H1 (cell line): ENCODE results near the gene CLDN7. TPM values are rescaled to one million over a fixed set of nuclear protein-coding genes. Genes with fewer than 3 reads are reported as not detected.

Experiments used
- ASH2L ChIP-seq: fragments of 200-600, 300-600 bp; sonication (generic); IDR thresholded peaks from one replicate; pipeline ENCODE4 v1.7.1; 2017; ENCODE audit warnings: low read length
- BACH1 ChIP-seq: IDR thresholded peaks from 2 replicates; pipeline ENCODE4 v1.6.1; 2012; ENCODE audit warnings: low read length, improper control_type of control experiment
- CBX8 ChIP-seq: fragments of 300-800, 300-1000 bp; sonication (generic); IDR thresholded peaks from 2 replicates; pipeline ENCODE4 v1.7.1; 2016; ENCODE audit warnings: low read depth, low read length, borderline replicate concordance
- CEBPB ChIP-seq: IDR thresholded peaks from 2 replicates; pipeline ENCODE4 v1.6.1; 2012; ENCODE audit warnings: low read depth, low read length
- CHD1 ChIP-seq: IDR thresholded peaks from 2 replicates; pipeline ENCODE4 v1.6.1; 2012; ENCODE audit warnings: low read depth, low read length, improper control_type of control experiment
- CHD2 ChIP-seq: IDR thresholded peaks from 2 replicates; pipeline ENCODE4 v1.6.1; 2012; ENCODE audit warnings: low read length, improper control_type of control experiment
- EGR1 ChIP-seq: IDR thresholded peaks from 2 replicates; pipeline ENCODE4 v1.6.1; 2011; ENCODE audit warnings: low read depth, low read length, borderline replicate concordance
- EP300 ChIP-seq, 2 experiments: IDR thresholded peaks; 1 replicate in 1 of 2; 2 replicates in 1 of 2; pipeline ENCODE4 v1.6.1; 2011 to 2012; ENCODE audit warnings: low read depth in 2 of 2, low read length in 2 of 2, mild to moderate bottlenecking in 2 of 2, borderline replicate concordance in 1 of 2, inconsistent platforms in 1 of 2, moderate library complexity in 1 of 2
- JUN ChIP-seq: IDR thresholded peaks from 2 replicates; pipeline ENCODE4 v1.6.1; 2011; ENCODE audit warnings: low read depth, mild to moderate bottlenecking, improper control_type of control experiment, low read length
- POU5F1 ChIP-seq: IDR thresholded peaks from 2 replicates; pipeline ENCODE4 v1.6.1; 2011; ENCODE audit warnings: low read depth, mild to moderate bottlenecking, low read length, moderate library complexity
- RAD21 ChIP-seq, 2 experiments: IDR thresholded peaks in 1 of 2; conservative IDR thresholded peaks in 1 of 2; 2 replicates each; pipeline ENCODE4 v1.6.1; 2011; ENCODE audit warnings: low read depth in 2 of 2, low read length in 2 of 2, improper control_type of control experiment in 1 of 2, inconsistent platforms in 1 of 2, mild to moderate bottlenecking in 1 of 2, moderate library complexity in 1 of 2
- RBBP5 ChIP-seq: IDR thresholded peaks from 2 replicates; pipeline ENCODE4 v1.7.1; 2012; ENCODE audit warnings: low read depth, mild to moderate bottlenecking, inconsistent platforms, low read length, moderate library complexity, borderline replicate concordance
- RNF2 ChIP-seq: fragments of 200-900, 300-1000 bp; sonication (generic); IDR thresholded peaks from 2 replicates; pipeline ENCODE4 v1.7.1; 2016; ENCODE audit warnings: borderline replicate concordance, low read depth, mild to moderate bottlenecking, antibody characterized with exemption, low read length; ENCODE audit not compliant: poor library complexity, severe bottlenecking; ENCODE audit errors: missing control alignments
- TCF12 ChIP-seq: IDR thresholded peaks from 2 replicates; pipeline ENCODE4 v1.6.1; 2011; ENCODE audit warnings: low read depth, mild to moderate bottlenecking, low read length
- TEAD4 ChIP-seq: IDR thresholded peaks from 2 replicates; pipeline ENCODE4 v1.6.1; 2012; ENCODE audit warnings: low read depth, low read length, inconsistent platforms, mixed read lengths
- YY1 ChIP-seq: IDR thresholded peaks from 2 replicates; pipeline ENCODE4 v1.6.1; 2011; ENCODE audit warnings: low read depth, mild to moderate bottlenecking, low read length
- polyA plus RNA-seq, 7 experiments: library from polyadenylated mRNA; depleted of rRNA in 3 of 7; stranded (reverse) in 5 of 7; unstranded in 2 of 7; fragments of >200 nt in 5 of 7; fragments of 200-250 nt in 2 of 7; gene quantifications; 1 replicate in 5 of 7; 2 replicates in 1 of 7; 4 replicates in 1 of 7; pipeline versions ENCODE4 v1.2.1 to v1.2.3, GENCODE V29; 2011 to 2013; ENCODE audit warnings: missing spikeins in 2 of 7, mixed read lengths in 2 of 7
- total RNA-seq: library from RNA; stranded (reverse); fragmentation: NEBNext Ultra II Directional; extraction: Animal tissue kit (Norgen Biotek cat#: 25700); gene quantifications from 2 replicates; pipeline ENCODE4 v1.2.1, GENCODE V29; 2021
- TF ChIP-seq, protein P1 (sequence below): IDR thresholded peaks from 2 replicates; pipeline ENCODE4 v1.6.1; 2012; ENCODE audit warnings: inconsistent platforms
- TF ChIP-seq, protein P2 (sequence below): IDR thresholded peaks from 2 replicates; pipeline ENCODE4 v1.6.1; 2012; ENCODE audit warnings: inconsistent platforms
- TF ChIP-seq, protein P3 (sequence below), 3 experiments: IDR thresholded peaks; 1 replicate in 2 of 3; 2 replicates in 1 of 3; pipeline versions ENCODE4 v1.5.1 to v1.6.1; 2011; ENCODE audit warnings: low read length in 3 of 3, mild to moderate bottlenecking in 3 of 3, inconsistent platforms in 2 of 3, low read depth in 1 of 3, moderate library complexity in 1 of 3; ENCODE audit not compliant: insufficient read depth in 1 of 3; ENCODE audit errors: control extremely low read depth in 1 of 3
- TF ChIP-seq, protein P4 (sequence below): IDR thresholded peaks from 2 replicates; pipeline ENCODE4 v1.6.1; 2011; ENCODE audit warnings: low read depth, mild to moderate bottlenecking, low read length; ENCODE audit not compliant: insufficient read depth

The CLDN7 gene
- total and polyA plus RNA-seq, 2 of the 8 experiments (the other 6 are each of a cell fraction or from before 2014, with no cell fraction given): 118 to 119 TPM

DNA sequence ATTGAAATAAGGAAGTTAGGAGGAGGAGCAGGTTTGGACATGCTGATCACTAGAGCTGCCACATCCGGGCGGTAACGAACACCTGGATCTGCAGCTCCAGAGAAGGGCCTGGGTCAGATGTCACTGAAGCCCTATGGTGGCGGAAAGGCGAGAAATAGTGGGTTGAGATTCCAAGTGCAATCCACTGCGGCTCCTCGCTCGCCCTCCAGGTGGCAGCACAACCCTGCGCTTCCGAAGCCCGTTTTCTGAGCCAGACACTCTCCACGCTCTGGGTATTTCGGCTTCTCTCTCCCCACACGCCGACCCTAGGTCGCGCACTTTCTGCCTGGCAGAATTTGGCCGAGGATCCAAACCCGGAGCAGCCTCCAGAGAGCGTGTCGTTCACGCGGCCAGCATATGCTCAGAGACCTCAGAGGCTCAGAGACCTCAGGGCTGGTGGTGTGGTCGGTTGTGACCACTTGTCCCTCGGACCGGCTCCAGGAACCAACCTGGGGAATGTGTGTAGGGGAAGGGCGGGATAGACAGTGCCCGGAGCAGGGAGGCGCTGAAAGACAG is 18.3 kb upstream of the CLDN7 start (continued):
- TF ChIP-seq, protein P1, sequence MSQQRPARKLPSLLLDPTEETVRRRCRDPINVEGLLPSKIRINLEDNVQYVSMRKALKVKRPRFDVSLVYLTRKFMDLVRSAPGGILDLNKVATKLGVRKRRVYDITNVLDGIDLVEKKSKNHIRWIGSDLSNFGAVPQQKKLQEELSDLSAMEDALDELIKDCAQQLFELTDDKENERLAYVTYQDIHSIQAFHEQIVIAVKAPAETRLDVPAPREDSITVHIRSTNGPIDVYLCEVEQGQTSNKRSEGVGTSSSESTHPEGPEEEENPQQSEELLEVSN: peak; percentile 44; the same call in 1 of the 2 replicates
- TF ChIP-seq RAD21 (IDR thresholded peaks at IDR 0.05 in 1 of 2, conservative IDR thresholded peaks at IDR 0.05 in 1 of 2; ENCODE audit: low read depth in 2 of 2, low read length in 2 of 2): peak; percentile 95 to 96
- TF ChIP-seq JUN: no peak
- no peak for TF ChIP-seq RBBP5
- TF ChIP-seq ASH2L: peak; percentile 60
- TF ChIP-seq EP300 (IDR thresholded peaks at IDR 0.05; ENCODE audit: borderline replicate concordance in 1 of 2, low read depth in 2 of 2, low read length in 2 of 2): peak in 1 of 2 experiments; percentile 10; a peak in 1 of 3 replicates
- TF ChIP-seq POU5F1: no peak
- TF ChIP-seq, protein P2, sequence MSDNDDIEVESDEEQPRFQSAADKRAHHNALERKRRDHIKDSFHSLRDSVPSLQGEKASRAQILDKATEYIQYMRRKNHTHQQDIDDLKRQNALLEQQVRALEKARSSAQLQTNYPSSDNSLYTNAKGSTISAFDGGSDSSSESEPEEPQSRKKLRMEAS: peak; percentile 67
- TF ChIP-seq, protein P3, sequence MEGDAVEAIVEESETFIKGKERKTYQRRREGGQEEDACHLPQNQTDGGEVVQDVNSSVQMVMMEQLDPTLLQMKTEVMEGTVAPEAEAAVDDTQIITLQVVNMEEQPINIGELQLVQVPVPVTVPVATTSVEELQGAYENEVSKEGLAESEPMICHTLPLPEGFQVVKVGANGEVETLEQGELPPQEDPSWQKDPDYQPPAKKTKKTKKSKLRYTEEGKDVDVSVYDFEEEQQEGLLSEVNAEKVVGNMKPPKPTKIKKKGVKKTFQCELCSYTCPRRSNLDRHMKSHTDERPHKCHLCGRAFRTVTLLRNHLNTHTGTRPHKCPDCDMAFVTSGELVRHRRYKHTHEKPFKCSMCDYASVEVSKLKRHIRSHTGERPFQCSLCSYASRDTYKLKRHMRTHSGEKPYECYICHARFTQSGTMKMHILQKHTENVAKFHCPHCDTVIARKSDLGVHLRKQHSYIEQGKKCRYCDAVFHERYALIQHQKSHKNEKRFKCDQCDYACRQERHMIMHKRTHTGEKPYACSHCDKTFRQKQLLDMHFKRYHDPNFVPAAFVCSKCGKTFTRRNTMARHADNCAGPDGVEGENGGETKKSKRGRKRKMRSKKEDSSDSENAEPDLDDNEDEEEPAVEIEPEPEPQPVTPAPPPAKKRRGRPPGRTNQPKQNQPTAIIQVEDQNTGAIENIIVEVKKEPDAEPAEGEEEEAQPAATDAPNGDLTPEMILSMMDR (IDR thresholded peaks at IDR 0.05; ENCODE audit: control extremely low read depth in 1 of 3, insufficient read depth in 1 of 3, low read depth in 1 of 3, low read length in 3 of 3): peak; percentile 94 to 100 (median 97)
- TF ChIP-seq CBX8: no peak
- peak; percentile 61; the same call in 1 of the 2 replicates for TF ChIP-seq CHD2
- TF ChIP-seq EGR1: no peak
- TF ChIP-seq RNF2: no peak
- peak; percentile 80 for TF ChIP-seq BACH1
- TF ChIP-seq CHD1: no peak
- peak; percentile 38; the same call in 1 of the 2 replicates for TF ChIP-seq TCF12
- TF ChIP-seq TEAD4: peak; percentile 78
- TF ChIP-seq YY1: peak; percentile 71; the same call in 1 of the 2 replicates
- no peak for TF ChIP-seq CEBPB
- TF ChIP-seq, protein P4, sequence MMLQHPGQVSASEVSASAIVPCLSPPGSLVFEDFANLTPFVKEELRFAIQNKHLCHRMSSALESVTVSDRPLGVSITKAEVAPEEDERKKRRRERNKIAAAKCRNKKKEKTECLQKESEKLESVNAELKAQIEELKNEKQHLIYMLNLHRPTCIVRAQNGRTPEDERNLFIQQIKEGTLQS: no peak; the same call in 1 of the 2 replicates
